Nephron progenitor cell (in vitro differentiated cells): ENCODE results near the gene GPC5.
"Not testable (repeated sequence)": the region's sequence is repeated elsewhere in the genome, so short reads cannot be mapped to it uniquely, and the experiment has no call there.

Source experiments
- DNase-seq: peaks from one replicate; pipeline ENCODE4 v3.0.0; 2021
- H3K27ac Mint-ChIP-seq: 2 replicates; pipeline ENCODE4 v1.8.0; 2021; ENCODE audit warnings: mild to moderate bottlenecking, moderate library complexity, mixed read lengths
- H3K27me3 Mint-ChIP-seq: 2 replicates; pipeline ENCODE4 v1.8.0; 2021; ENCODE audit warnings: mild to moderate bottlenecking, low read depth, mixed read lengths; ENCODE audit not compliant: poor library complexity
- H3K36me3 Mint-ChIP-seq: 2 replicates; pipeline ENCODE4 v1.8.0; 2021; ENCODE audit warnings: low read depth, mixed read lengths
- H3K4me1 Mint-ChIP-seq: 2 replicates; pipeline ENCODE4 v1.8.0; 2021; ENCODE audit warnings: mixed read lengths
- H3K4me3 Mint-ChIP-seq: 2 replicates; pipeline ENCODE4 v1.8.0; 2021; ENCODE audit warnings: mild to moderate bottlenecking, moderate library complexity, mixed read lengths
- H3K9me3 Mint-ChIP-seq: 2 replicates; pipeline ENCODE4 v1.8.0; 2021; ENCODE audit warnings: mild to moderate bottlenecking, moderate library complexity, mixed read lengths
- CTCF ChIP-seq: fragments of 200-600 bp; sonication (generic); IDR thresholded peaks from 2 replicates; pipeline ENCODE4 v1.5.0; 2021; ENCODE audit warnings: antibody characterized with exemption

The GPC5 gene

GRCh38 chr13:91398413-91399188 is at the start of gene GPC5:
TSS of gene GPC5 (plus strand) at chr13:91398621.
- Mint-ChIP-seq H3K9me3 (peaks cover 8% of the 10 kb centered on the region), H3K4me1 (peaks cover 39% of the 10 kb centered on the region), H3K36me3 (no peaks in the 10 kb centered on the region), H3K27ac (no peak within 1 kb of the TSS), H3K27me3 (peaks cover 84% of the 10 kb centered on the region), H3K4me3 (peak within 1 kb of the TSS; percentile 84)
- TF ChIP-seq CTCF, result no peak
- peak; percentile 93 for DNase-seq

- Mint-ChIP-seq H3K4me1 (peaks cover 54% of the 10 kb centered on the region), H3K4me3 (peak overlapping the region; percentile 99), H3K27me3 (peaks cover 4% of the 10 kb centered on the region), H3K9me3 (no peaks in the 10 kb centered on the region), H3K36me3 (peaks cover 49% of the 10 kb centered on the region), H3K27ac (peak overlapping the region; percentile 97)
- peak; percentile 75 for TF ChIP-seq CTCF
- peak; percentile 96 for DNase-seq
These were observed 49.5 kb upstream of the GPC5 start for GRCh38 chr13:91348906-91349435.

GRCh38 chr13:91349992-91350911 is 48.2 kb upstream of the GPC5 start:
- Mint-ChIP-seq H3K27me3 (peaks cover 4% of the 10 kb centered on the region), H3K9me3 (no peaks in the 10 kb centered on the region), H3K4me3 (peak overlapping the region; percentile 99), H3K27ac (peak overlapping the region; percentile 45), H3K4me1 (peaks cover 67% of the 10 kb centered on the region), H3K36me3 (peaks cover 62% of the 10 kb centered on the region)
- DNase-seq, result no peak
- TF ChIP-seq CTCF, result no peak

GRCh38 chr13:91351123-91351522 is 47.3 kb upstream of the GPC5 start:
- peak overlapping the region; percentile 99 for H3K4me3 Mint-ChIP-seq
- TF ChIP-seq CTCF, result no peak
- peaks cover 71% of the 10 kb centered on the region for H3K36me3 Mint-ChIP-seq
- H3K27ac Mint-ChIP-seq, result peak overlapping the region; percentile 89
- peaks cover 4% of the 10 kb centered on the region for H3K27me3 Mint-ChIP-seq
- no peak for DNase-seq
- H3K9me3 Mint-ChIP-seq, result no peaks in the 10 kb centered on the region
- peaks cover 75% of the 10 kb centered on the region for H3K4me1 Mint-ChIP-seq

- H3K4me1 Mint-ChIP-seq, result peaks cover 81% of the 10 kb centered on the region
- no peaks in the 10 kb centered on the region for H3K9me3 Mint-ChIP-seq
- peak overlapping the region; percentile 89 for H3K27ac Mint-ChIP-seq
- peaks cover 78% of the 10 kb centered on the region for H3K36me3 Mint-ChIP-seq
- peak overlapping the region; percentile 99 for H3K4me3 Mint-ChIP-seq
- no peak for DNase-seq
- peaks cover 4% of the 10 kb centered on the region for H3K27me3 Mint-ChIP-seq
- TF ChIP-seq CTCF, result no peak
These were observed 46.4 kb upstream of the GPC5 start for GRCh38 chr13:91351980-91352379.

GRCh38 chr13:91352891-91353290 is 45.5 kb upstream of the GPC5 start:
- peaks cover 84% of the 10 kb centered on the region for H3K36me3 Mint-ChIP-seq
- not testable (repeated sequence) for H3K27me3 Mint-ChIP-seq, H3K9me3 Mint-ChIP-seq, DNase-seq
- peak overlapping the region; percentile 59 for H3K27ac Mint-ChIP-seq
- H3K4me3 Mint-ChIP-seq, result peak overlapping the region; percentile 99
- peaks cover 87% of the 10 kb centered on the region for H3K4me1 Mint-ChIP-seq
